MM.1S (cell line): ENCODE data around the gene TUBB8.
"Not testable (repeated sequence)": the region's sequence is repeated elsewhere in the genome, so short reads cannot be mapped to it uniquely, and the experiment has no call there.

Experiments
- DNase-seq: peaks from one replicate; pipeline ENCODE4 v3.0.0-alpha.2; 2015
- H2AFZ ChIP-seq: fragments of 300-600 bp; sonication (generic); 2 replicates; pipeline ENCODE4 v1.6.0; 2016; ENCODE audit warnings: antibody characterized with exemption, low read length
- H3F3A ChIP-seq: fragments of 300-600 bp; sonication (generic); 2 replicates; pipeline ENCODE4 v1.6.1; 2016; ENCODE audit warnings: mild to moderate bottlenecking, antibody characterized with exemption, low read length, moderate library complexity, mixed read lengths; ENCODE audit not compliant: insufficient read depth
- H3K27ac ChIP-seq: fragments of 300-600 bp; sonication (generic); 2 replicates; pipeline ENCODE4 v1.5.1; 2016; ENCODE audit warnings: mild to moderate bottlenecking, low read length
- H3K27me3 ChIP-seq: fragments of 300-600 bp; sonication (generic); replicated peaks from 2 replicates; pipeline ENCODE4 v1.6.0; 2016; ENCODE audit warnings: low read length; ENCODE audit not compliant: insufficient read depth
- H3K36me3 ChIP-seq: fragments of 300-600 bp; sonication (generic); replicated peaks from 2 replicates; pipeline ENCODE4 v1.6.1; 2016; ENCODE audit warnings: mild to moderate bottlenecking, low read length, mixed read lengths; ENCODE audit not compliant: insufficient read depth
- H3K4me1 ChIP-seq: fragments of 300-600 bp; sonication (generic); 2 replicates; pipeline ENCODE4 v1.6.1; 2016; ENCODE audit warnings: low read length, mixed read lengths
- H3K4me2 ChIP-seq: fragments of 300-600 bp; sonication (generic); 2 replicates; pipeline ENCODE4 v1.6.0; 2016; ENCODE audit warnings: low read depth, low read length
- H3K4me3 ChIP-seq: fragments of 300-600 bp; sonication (generic); 2 replicates; pipeline ENCODE4 v1.5.1; 2016; ENCODE audit warnings: low read length, mixed read lengths
- H3K79me2 ChIP-seq: fragments of 300-600 bp; sonication (generic); 2 replicates; pipeline ENCODE4 v1.6.1; 2016; ENCODE audit warnings: mixed run types, low read length, mixed read lengths
- H3K9ac ChIP-seq: fragments of 300-600 bp; sonication (generic); 2 replicates; pipeline ENCODE4 v1.6.1; 2016; ENCODE audit warnings: low read length, mixed read lengths
- H3K9me2 ChIP-seq: fragments of 300-600 bp; sonication (generic); replicated peaks from 2 replicates; pipeline ENCODE4 v1.6.1; 2016; ENCODE audit warnings: mild to moderate bottlenecking, low read length, mixed read lengths; ENCODE audit not compliant: insufficient read depth
- H3K9me3 ChIP-seq: fragments of 300-600 bp; sonication (generic); replicated peaks from 2 replicates; pipeline ENCODE4 v1.6.1; 2016; ENCODE audit warnings: mild to moderate bottlenecking, low read length, mixed read lengths; ENCODE audit not compliant: insufficient read depth
- H4K20me1 ChIP-seq: fragments of 300-600 bp; sonication (generic); 2 replicates; pipeline ENCODE4 v1.6.1; 2016; ENCODE audit warnings: mild to moderate bottlenecking, low read length, moderate library complexity, mixed read lengths; ENCODE audit not compliant: insufficient read depth
- EZH2 ChIP-seq: fragments of 300-600 bp; sonication (generic); optimal IDR thresholded peaks from 2 replicates; pipeline ENCODE3; 2017; ENCODE audit warnings: low read depth, mild to moderate bottlenecking, antibody characterized with exemption, low read length, mixed read lengths
- EZH2phosphoT487 ChIP-seq: fragments of 300-600 bp; sonication (generic); IDR thresholded peaks from 2 replicates; pipeline ENCODE4 v1.6.1; 2018; ENCODE audit warnings: antibody characterized with exemption, low read length
- TF ChIP-seq, protein P1 (sequence below): fragments of 300-600 bp; sonication (generic); IDR thresholded peaks from 2 replicates; pipeline ENCODE4 v1.5.1; 2016; ENCODE audit warnings: antibody characterized with exemption, low read length, mixed read lengths

Gene TUBB8

DNA sequence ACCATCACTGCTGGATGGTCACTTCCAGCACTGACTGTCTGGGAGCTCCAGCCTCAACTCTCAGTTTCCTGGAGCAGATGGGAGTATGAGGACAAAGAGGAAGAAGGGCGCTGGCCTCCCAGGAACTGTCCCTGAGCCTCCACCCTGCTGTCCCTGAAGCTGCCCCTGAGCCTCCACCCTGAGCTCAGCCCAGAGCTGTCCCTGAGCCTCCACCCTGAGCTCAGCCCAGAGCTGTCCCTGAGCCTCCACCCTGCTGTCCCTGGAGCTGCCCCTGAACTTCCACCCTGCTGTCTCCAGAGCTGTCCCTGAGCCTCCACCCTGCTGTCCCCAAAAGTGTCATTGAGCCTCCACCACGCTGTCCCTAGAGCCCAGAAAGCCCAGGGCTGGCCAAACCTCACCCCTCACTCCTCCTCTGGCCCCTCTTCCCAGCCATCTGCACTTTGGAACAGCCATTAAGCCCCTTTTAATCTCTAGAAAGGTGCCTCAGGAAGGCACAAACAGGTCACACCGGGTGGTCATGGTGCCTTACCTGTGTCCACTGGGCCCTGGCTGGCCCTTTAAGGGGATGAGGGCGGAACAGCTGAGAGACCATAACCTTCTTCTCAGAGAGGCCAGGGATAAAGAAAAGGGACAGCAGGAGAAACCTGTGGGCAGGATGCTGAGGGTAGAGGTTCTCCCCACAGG, 30.6 kb upstream of the TUBB8 start:
- Histone ChIP-seq H4K20me1 (no peaks in the 10 kb centered on the region), H3K9me2 (no peaks in the 10 kb centered on the region), H2AFZ (no peak overlapping the region), H3K27me3 (0 out of 2 replicates have a peak, but pooled peaks cover 3% of the 10 kb centered on the region), H3K4me1 (no peaks in the 10 kb centered on the region), H3K27ac (no peak overlapping the region), H3F3A (no peaks in the 10 kb centered on the region), H3K9me3 (no peaks in the 10 kb centered on the region), H3K79me2 (no peaks in the 10 kb centered on the region), H3K36me3 (no peaks in the 10 kb centered on the region), H3K4me2 (no peak overlapping the region), H3K4me3 (no peak overlapping the region), H3K9ac (no peak overlapping the region)
- TF ChIP-seq, protein P1, sequence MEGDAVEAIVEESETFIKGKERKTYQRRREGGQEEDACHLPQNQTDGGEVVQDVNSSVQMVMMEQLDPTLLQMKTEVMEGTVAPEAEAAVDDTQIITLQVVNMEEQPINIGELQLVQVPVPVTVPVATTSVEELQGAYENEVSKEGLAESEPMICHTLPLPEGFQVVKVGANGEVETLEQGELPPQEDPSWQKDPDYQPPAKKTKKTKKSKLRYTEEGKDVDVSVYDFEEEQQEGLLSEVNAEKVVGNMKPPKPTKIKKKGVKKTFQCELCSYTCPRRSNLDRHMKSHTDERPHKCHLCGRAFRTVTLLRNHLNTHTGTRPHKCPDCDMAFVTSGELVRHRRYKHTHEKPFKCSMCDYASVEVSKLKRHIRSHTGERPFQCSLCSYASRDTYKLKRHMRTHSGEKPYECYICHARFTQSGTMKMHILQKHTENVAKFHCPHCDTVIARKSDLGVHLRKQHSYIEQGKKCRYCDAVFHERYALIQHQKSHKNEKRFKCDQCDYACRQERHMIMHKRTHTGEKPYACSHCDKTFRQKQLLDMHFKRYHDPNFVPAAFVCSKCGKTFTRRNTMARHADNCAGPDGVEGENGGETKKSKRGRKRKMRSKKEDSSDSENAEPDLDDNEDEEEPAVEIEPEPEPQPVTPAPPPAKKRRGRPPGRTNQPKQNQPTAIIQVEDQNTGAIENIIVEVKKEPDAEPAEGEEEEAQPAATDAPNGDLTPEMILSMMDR = no peak
- TF ChIP-seq EZH2phosphoT487 (no peak), EZH2 (no peak)
- no peak for DNase-seq

DNA sequence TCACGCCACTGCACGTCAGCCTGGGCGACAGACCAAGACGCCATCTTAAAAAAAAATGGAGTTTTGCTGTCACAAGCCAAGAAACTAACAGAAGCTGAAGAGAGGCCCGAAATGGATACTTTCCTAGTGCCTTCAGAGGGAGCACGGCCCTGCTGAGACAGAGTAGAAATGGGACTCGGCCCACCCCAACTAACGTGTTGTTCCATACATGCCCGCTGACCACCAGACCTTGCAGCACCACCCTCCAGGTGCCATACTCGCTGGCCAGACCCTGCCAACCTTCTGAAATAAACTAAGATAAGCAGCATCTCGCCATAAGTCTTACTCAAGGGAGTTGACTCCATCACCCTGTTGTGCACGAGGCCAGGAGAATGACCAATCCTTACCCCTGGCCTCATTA, 29.5 kb upstream of the TUBB8 start:
- Histone ChIP-seq H2AFZ (no peak overlapping the region), H3K9me2 (no peaks in the 10 kb centered on the region), H3K27ac (no peak overlapping the region), H3F3A (no peaks in the 10 kb centered on the region), H3K36me3 (no peaks in the 10 kb centered on the region), H3K4me1 (no peaks in the 10 kb centered on the region), H3K9ac (no peak overlapping the region), H3K79me2 (no peaks in the 10 kb centered on the region), H3K9me3 (no peaks in the 10 kb centered on the region), H3K4me3 (no peak overlapping the region), H3K27me3 (0 out of 2 replicates have a peak, but pooled peaks cover 3% of the 10 kb centered on the region), H3K4me2 (no peak overlapping the region), H4K20me1 (no peaks in the 10 kb centered on the region)
- no peak for DNase-seq
- TF ChIP-seq, protein P1 = no peak
- TF ChIP-seq EZH2phosphoT487 (no peak), EZH2 (no peak)

DNA sequence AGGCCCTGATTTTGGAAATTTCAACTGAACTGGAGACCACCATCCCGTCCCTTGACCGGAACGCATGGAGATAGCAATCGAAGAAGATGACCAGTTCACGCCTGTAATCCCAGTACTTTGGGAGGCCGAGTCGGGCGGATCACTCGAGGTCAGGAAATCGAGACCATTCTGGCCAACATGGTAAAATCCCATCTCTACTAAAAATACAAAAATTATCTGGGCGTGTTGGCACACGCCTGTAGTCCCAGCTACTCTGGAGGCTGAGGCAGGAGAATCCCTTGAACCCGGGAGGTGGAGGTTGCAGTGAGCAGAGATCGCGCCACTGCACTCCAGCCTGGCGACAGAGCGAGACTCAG, 25.1 kb upstream of the TUBB8 start:
- H3K27ac ChIP-seq, H2AFZ ChIP-seq, H3K4me1 ChIP-seq, H3K79me2 ChIP-seq, H3K9ac ChIP-seq, H3F3A ChIP-seq, H3K9me3 ChIP-seq, H3K27me3 ChIP-seq, DNase-seq, H3K36me3 ChIP-seq, H3K9me2 ChIP-seq, H4K20me1 ChIP-seq: not testable (repeated sequence)
- 0 out of 2 replicates have a peak overlapping the region, but pooled peaks have one; percentile 65 for H3K4me3 ChIP-seq
- peak overlapping the region; percentile 68; the same call in 1 of the 2 replicates for H3K4me2 ChIP-seq

DNA sequence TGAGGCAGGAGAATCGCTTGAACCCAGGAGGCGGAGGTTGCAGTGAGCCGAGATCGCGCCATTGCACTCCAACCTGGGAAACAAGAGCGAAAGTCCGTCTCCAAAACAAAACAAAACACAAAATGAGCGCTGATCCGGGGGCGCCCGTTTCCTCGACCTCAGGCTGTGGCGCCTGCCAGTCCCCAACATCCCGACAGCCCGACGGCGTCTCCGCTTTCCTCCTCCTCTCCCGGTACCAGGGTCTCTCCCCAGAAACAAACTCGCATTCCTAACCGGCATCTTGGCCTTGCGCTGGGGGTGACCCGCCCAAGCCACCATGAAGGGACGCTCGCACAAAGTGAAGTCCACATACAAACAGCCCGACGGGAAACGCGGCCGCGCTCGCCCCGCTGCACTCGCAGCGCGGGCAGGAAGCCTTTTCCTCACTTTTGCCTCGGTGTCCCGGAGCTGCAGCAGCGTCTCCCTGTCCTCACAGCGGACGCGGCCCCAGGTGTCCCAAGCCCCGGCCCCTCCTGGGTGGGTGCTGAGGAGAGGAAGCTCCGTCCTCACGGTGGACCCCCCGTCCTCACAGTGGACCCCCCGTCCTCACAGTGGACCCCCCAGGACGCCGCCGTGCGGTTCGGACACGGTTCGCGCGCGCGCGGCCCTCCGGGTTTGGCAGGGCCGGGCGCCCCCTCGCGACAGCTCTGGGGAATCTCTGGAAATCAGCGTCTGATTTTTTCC, 24.6 kb upstream of the TUBB8 start:
- not testable (repeated sequence) for H3K4me1 ChIP-seq, H3K27me3 ChIP-seq, H3K9me2 ChIP-seq, H3K9me3 ChIP-seq, H3K27ac ChIP-seq, H3K36me3 ChIP-seq, H3K79me2 ChIP-seq, H3F3A ChIP-seq, H4K20me1 ChIP-seq
- peak overlapping the region; percentile 65 for H3K4me3 ChIP-seq
- DNase-seq = peak; percentile 40
- peak overlapping the region; percentile 33; the same call in 1 of the 2 replicates for H3K9ac ChIP-seq
- H2AFZ ChIP-seq = peak overlapping the region; percentile 65
- H3K4me2 ChIP-seq = peak overlapping the region; percentile 68; the same call in 1 of the 2 replicates
- TF ChIP-seq, protein P1 = peak; percentile 55

DNA sequence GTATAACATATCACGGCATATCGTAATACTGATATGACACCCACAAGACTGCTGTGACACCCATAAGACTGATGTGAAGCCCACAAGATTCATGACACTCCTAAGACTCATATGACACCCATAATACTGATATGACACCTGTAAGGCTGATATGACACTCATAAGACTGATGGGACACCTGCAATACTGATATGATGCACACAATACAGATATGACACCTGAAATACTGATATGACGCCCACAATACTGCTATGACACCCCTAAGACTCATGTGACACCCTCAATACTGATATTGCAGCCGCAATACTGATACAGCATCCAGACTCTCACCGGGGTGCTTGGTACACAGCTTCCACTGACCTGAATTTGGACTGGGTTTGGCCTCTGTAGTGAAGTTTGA, 19.1 kb upstream of the TUBB8 start:
- H3K4me2 ChIP-seq, H2AFZ ChIP-seq, H4K20me1 ChIP-seq, H3K4me3 ChIP-seq, H3F3A ChIP-seq, H3K27ac ChIP-seq, H3K27me3 ChIP-seq, H3K9ac ChIP-seq, H3K9me2 ChIP-seq, DNase-seq, H3K4me1 ChIP-seq, H3K36me3 ChIP-seq, H3K79me2 ChIP-seq, H3K9me3 ChIP-seq: not testable (repeated sequence)
